H1 (cell line): ENCODE measurements around the gene PCBD1. TPM values are rescaled to one million over a fixed set of nuclear protein-coding genes. Genes with fewer than 3 reads are reported as not detected.

Source experiments
- ATF3 ChIP-seq: IDR thresholded peaks from 2 replicates; pipeline ENCODE4 v1.6.1; 2011; ENCODE audit warnings: low read depth, mild to moderate bottlenecking, low read length; ENCODE audit not compliant: insufficient read depth
- CHD1 ChIP-seq: IDR thresholded peaks from 2 replicates; pipeline ENCODE4 v1.6.1; 2012; ENCODE audit warnings: low read depth, low read length, improper control_type of control experiment
- CHD2 ChIP-seq: IDR thresholded peaks from 2 replicates; pipeline ENCODE4 v1.6.1; 2012; ENCODE audit warnings: low read length, improper control_type of control experiment
- NANOG ChIP-seq: IDR thresholded peaks from 2 replicates; pipeline ENCODE4 v1.6.1; 2011; ENCODE audit warnings: low read length, low read depth, mild to moderate bottlenecking, inconsistent platforms; ENCODE audit not compliant: insufficient read depth, poor library complexity, severe bottlenecking
- SIX5 ChIP-seq: IDR thresholded peaks from 2 replicates; pipeline ENCODE4 v1.6.1; 2011; ENCODE audit warnings: mild to moderate bottlenecking, low read depth, low read length
- SUZ12 ChIP-seq: fragments of 200-600 bp; sonication (generic); IDR thresholded peaks from 2 replicates; pipeline ENCODE4 v1.6.1; 2012; ENCODE audit warnings: mild to moderate bottlenecking, inconsistent platforms, low read length, moderate library complexity, mixed read lengths
- TEAD4 ChIP-seq: IDR thresholded peaks from 2 replicates; pipeline ENCODE4 v1.6.1; 2012; ENCODE audit warnings: low read depth, low read length, inconsistent platforms, mixed read lengths
- ZNF274 ChIP-seq: IDR thresholded peaks from 2 replicates; pipeline ENCODE4 v1.7.0; 2012; ENCODE audit warnings: low read length, borderline replicate concordance; ENCODE audit errors: extremely low read depth
- polyA plus RNA-seq, 7 experiments: library from polyadenylated mRNA; depleted of rRNA in 3 of 7; stranded (reverse) in 5 of 7; unstranded in 2 of 7; fragments of >200 nt in 5 of 7; fragments of 200-250 nt in 2 of 7; gene quantifications; 1 replicate in 5 of 7; 2 replicates in 1 of 7; 4 replicates in 1 of 7; pipeline versions ENCODE4 v1.2.1 to v1.2.3, GENCODE V29; 2011 to 2013; ENCODE audit warnings: missing spikeins in 2 of 7, mixed read lengths in 2 of 7
- total RNA-seq: library from RNA; stranded (reverse); fragmentation: NEBNext Ultra II Directional; extraction: Animal tissue kit (Norgen Biotek cat#: 25700); gene quantifications from 2 replicates; pipeline ENCODE4 v1.2.1, GENCODE V29; 2021

PCBD1 gene
- total and polyA plus RNA-seq, 2 of the 8 experiments (the other 6 are each of a cell fraction or from before 2014, with no cell fraction given), result 46.5 to 55.0 TPM

DNA sequence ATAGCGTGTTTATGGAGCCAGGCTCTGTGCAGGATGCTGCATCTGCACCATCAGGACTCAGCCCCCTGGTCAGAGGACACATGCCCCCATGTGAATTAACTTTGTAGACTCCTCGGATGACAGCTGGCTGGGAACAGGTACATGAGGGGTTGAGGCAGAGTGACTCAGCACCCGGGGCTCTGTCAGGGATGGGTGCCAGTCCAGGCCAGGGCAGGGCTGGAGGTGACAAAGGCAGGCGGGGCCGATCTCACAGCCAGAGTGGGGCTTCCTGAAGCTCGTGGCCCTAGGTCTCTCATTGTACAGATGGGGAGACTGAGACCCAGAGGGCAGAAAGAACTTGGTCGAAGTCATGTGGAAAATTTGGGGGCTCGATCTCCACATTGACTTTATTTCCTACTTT lies 35.3 kb upstream of the PCBD1 start (continued):
- TF ChIP-seq NANOG (no peak), CHD1 (no peak), SIX5 (no peak), ATF3 (no peak), ZNF274 (no peak), TEAD4 (no peak), SUZ12 (no peak), CHD2 (no peak)
